ENCODE data around the gene RNU5B-1.
A peak's percentile ranks its signal among the peaks of the same experiment; 100 is the strongest.
"Not testable (repeated sequence)": the region's sequence is repeated elsewhere in the genome, so short reads cannot be mapped to it uniquely, and the experiment has no call there.

RNU5B-1 gene

DNA sequence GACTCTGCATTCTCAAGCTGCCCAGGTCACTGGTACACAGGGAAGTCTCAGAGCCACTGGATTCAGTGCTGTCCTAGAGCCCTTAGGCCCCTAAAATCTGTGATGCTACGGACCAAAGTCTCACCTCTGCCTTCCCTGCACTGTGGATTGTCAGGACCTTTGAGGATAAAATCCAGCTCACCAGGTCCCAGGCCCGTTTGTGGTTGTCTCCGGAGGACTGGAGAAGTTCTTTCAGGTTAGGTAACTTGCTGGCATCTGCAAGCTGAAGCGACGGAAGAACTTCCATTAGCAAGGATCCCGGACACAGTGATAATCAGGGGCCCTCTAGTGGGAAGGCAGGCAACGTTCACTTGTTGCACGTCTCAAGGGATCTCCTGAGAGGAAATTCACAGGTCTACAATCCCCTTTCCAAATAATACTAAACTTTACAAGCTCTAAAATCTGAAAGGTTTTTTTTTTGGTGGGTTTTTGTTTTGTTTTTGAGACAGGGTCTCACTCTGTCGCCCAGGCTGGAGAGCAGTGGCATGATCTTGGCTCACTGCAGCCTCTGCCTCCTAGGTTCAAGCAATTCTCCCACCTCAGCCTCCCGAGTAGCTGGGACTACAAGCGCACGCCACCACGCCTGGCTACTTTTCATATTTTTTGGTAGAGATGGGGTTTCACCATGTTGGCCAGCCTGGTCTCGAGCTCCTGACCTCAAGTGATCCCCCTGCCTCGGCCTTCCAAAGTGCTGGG is 33.5 kb upstream of the RNU5B-1 start:
- TF ChIP-seq, protein P1, sequence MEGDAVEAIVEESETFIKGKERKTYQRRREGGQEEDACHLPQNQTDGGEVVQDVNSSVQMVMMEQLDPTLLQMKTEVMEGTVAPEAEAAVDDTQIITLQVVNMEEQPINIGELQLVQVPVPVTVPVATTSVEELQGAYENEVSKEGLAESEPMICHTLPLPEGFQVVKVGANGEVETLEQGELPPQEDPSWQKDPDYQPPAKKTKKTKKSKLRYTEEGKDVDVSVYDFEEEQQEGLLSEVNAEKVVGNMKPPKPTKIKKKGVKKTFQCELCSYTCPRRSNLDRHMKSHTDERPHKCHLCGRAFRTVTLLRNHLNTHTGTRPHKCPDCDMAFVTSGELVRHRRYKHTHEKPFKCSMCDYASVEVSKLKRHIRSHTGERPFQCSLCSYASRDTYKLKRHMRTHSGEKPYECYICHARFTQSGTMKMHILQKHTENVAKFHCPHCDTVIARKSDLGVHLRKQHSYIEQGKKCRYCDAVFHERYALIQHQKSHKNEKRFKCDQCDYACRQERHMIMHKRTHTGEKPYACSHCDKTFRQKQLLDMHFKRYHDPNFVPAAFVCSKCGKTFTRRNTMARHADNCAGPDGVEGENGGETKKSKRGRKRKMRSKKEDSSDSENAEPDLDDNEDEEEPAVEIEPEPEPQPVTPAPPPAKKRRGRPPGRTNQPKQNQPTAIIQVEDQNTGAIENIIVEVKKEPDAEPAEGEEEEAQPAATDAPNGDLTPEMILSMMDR (IDR thresholded peaks at IDR 0.05; ENCODE audit: insufficient read depth, low read length) = peak; percentile 89
- H3K27ac ChIP-seq (replicated peaks); H3K27me3 ChIP-seq (ENCODE audit: insufficient read depth, poor library complexity, severe bottlenecking); H3K4me3 ChIP-seq (replicated peaks; ENCODE audit: insufficient read depth, low read length): not testable (repeated sequence)
- DNase-seq (ENCODE audit: low read depth in 1 of 2, low spot score in 1 of 2) = peak; percentile 40 to 78

DNA sequence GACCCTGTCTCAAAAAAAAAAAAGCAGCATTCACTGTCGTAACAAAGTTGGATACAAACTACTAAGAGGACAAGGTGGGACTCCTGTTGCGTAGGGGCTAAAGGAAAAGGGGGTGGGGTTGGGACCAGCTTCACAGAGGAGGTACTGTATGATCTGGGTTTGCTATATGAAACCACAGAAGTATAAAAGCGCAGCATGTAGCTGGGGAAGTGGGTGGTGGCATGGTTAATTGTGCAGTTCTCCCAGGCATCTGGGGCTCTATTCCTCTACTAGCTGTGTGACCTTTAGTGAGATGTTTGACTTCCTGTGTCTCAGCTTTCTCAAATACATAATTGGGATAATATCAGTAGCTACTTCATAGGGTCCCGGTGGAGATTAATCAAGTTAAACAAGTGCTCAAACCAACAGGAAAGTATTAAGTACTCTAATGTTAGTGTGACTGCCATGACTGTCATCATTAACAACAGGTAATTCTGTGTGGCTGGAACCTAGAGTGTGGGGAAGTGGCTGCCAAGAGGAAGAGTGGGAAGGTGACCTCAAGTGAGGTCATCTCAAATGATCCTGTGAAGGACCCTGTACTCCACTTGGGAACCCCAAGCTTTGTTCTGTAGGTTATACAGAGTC is 29.3 kb upstream of the RNU5B-1 start:
- no peaks in the 10 kb centered on the region for H3K27me3 ChIP-seq (ENCODE audit: insufficient read depth, poor library complexity, severe bottlenecking)
- H3K4me3 ChIP-seq (replicated peaks; ENCODE audit: insufficient read depth, low read length) = no peak overlapping the region
- TF ChIP-seq, protein P1 (IDR thresholded peaks at IDR 0.05; ENCODE audit: insufficient read depth, low read length) = no peak
- TF ChIP-seq POLR2AphosphoS5 (IDR thresholded peaks at IDR 0.05; ENCODE audit: low read depth) (no peak), SPI1 (IDR thresholded peaks at IDR 0.05; ENCODE audit: borderline replicate concordance, low read depth) (0 out of 2 replicates have a peak, but pooled peaks have one; percentile 2)
- DNase-seq (ENCODE audit: low read depth in 1 of 2, low spot score in 1 of 2) = no peak
- H3K27ac ChIP-seq (replicated peaks) = no peak overlapping the region

DNA sequence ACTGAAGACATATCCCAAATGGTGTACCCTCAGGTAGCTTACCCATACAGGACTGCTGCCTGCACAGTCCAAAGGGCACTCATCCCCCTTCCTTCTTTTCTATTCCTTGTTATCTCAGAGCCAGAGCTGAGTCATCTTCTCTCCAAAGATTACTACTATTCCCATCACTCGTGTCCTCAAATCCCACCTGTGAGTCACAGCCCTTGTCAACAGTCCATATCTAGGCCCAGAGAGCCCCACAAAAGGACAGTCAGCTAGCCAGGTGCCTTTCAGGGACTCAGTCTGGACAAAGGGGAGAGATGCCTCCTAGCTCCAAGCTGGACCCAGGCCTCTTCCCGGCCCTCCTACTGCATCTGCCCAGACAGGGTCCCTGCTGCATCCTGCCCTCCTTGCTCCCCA is 28.8 kb upstream of the RNU5B-1 start:
- Histone ChIP-seq H3K27ac (replicated peaks) (no peak overlapping the region), H3K4me3 (replicated peaks; ENCODE audit: insufficient read depth, low read length) (no peak overlapping the region), H3K27me3 (ENCODE audit: insufficient read depth, poor library complexity, severe bottlenecking) (no peaks in the 10 kb centered on the region)
- TF ChIP-seq GABPA (IDR thresholded peaks at IDR 0.05; ENCODE audit: low read depth) = no peak
- TF ChIP-seq, protein P2, sequence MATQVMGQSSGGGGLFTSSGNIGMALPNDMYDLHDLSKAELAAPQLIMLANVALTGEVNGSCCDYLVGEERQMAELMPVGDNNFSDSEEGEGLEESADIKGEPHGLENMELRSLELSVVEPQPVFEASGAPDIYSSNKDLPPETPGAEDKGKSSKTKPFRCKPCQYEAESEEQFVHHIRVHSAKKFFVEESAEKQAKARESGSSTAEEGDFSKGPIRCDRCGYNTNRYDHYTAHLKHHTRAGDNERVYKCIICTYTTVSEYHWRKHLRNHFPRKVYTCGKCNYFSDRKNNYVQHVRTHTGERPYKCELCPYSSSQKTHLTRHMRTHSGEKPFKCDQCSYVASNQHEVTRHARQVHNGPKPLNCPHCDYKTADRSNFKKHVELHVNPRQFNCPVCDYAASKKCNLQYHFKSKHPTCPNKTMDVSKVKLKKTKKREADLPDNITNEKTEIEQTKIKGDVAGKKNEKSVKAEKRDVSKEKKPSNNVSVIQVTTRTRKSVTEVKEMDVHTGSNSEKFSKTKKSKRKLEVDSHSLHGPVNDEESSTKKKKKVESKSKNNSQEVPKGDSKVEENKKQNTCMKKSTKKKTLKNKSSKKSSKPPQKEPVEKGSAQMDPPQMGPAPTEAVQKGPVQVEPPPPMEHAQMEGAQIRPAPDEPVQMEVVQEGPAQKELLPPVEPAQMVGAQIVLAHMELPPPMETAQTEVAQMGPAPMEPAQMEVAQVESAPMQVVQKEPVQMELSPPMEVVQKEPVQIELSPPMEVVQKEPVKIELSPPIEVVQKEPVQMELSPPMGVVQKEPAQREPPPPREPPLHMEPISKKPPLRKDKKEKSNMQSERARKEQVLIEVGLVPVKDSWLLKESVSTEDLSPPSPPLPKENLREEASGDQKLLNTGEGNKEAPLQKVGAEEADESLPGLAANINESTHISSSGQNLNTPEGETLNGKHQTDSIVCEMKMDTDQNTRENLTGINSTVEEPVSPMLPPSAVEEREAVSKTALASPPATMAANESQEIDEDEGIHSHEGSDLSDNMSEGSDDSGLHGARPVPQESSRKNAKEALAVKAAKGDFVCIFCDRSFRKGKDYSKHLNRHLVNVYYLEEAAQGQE (IDR thresholded peaks at IDR 0.05; ENCODE audit: insufficient replicate concordance, low read depth) = no peak
- TF ChIP-seq SPI1 (IDR thresholded peaks at IDR 0.05; ENCODE audit: borderline replicate concordance, low read depth) = no peak
- TF ChIP-seq, protein P1 (IDR thresholded peaks at IDR 0.05; ENCODE audit: insufficient read depth, low read length) = no peak
- no peak for TF ChIP-seq POLR2AphosphoS5 (IDR thresholded peaks at IDR 0.05; ENCODE audit: low read depth)
- DNase-seq (ENCODE audit: low read depth in 1 of 2, low spot score in 1 of 2) = no peak

DNA sequence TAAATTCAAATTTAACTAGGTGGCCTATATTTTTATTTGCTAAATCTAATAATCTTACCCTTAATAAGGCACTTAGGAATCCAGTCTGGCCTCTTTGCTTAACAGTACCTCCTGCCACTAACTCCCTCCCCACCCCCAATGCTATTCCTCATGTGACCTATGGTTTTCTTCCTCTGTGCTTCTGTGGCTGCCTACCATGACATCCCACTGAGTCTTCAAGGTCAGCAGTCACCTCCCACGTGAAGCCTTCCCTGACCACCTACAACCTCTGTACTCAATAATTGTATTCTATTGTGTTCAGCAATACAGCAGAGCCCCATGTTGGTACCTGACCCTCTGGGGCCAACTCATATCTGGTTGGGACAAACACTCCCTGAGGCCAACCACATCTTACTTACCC is 27.5 kb upstream of the RNU5B-1 start:
- Histone ChIP-seq H3K4me3 (replicated peaks; ENCODE audit: insufficient read depth, low read length) (no peak overlapping the region), H3K27me3 (ENCODE audit: insufficient read depth, poor library complexity, severe bottlenecking) (no peaks in the 10 kb centered on the region), H3K27ac (replicated peaks) (no peak overlapping the region)
- TF ChIP-seq, protein P1 (IDR thresholded peaks at IDR 0.05; ENCODE audit: insufficient read depth, low read length) = no peak
- no peak for DNase-seq (ENCODE audit: low read depth in 1 of 2, low spot score in 1 of 2)
